Astrocyte (in vitro differentiated cells and primary cell): Measurements from ENCODE around the gene MAN1A1. TPM values are rescaled to one million over a fixed set of nuclear protein-coding genes. Genes with fewer than 3 reads are reported as not detected.

Source experiments
- DNase-seq: peaks from one replicate; pipeline ENCODE4 v3.0.0-alpha.2; 2010; ENCODE audit warnings: low read depth
- FAIRE-seq: peaks from 2 replicates; lab custom pipeline; 2011; peaks lifted over from hg19 to GRCh38; lab: Jason Lieb, UNC
- H2AFZ ChIP-seq: 2 replicates; pipeline ENCODE4 v1.6.0; 2012; ENCODE audit warnings: low read depth, low read length, inconsistent platforms
- H3K27ac ChIP-seq: 2 replicates; pipeline ENCODE4 v1.5.1; 2011; ENCODE audit warnings: low read depth, low read length, inconsistent platforms
- H3K27me3 ChIP-seq: 2 replicates; pipeline ENCODE4 v1.6.0; 2011; ENCODE audit warnings: low read length, inconsistent platforms; ENCODE audit not compliant: insufficient read depth
- H3K36me3 ChIP-seq: 2 replicates; pipeline ENCODE4 v1.5.1; 2011; ENCODE audit warnings: low read length, inconsistent platforms; ENCODE audit not compliant: insufficient read depth
- H3K4me1 ChIP-seq: 2 replicates; pipeline ENCODE4 v1.5.1; 2011; ENCODE audit warnings: low read length, inconsistent platforms; ENCODE audit not compliant: insufficient read depth
- H3K4me2 ChIP-seq: 2 replicates; pipeline ENCODE4 v1.6.0; 2012; ENCODE audit warnings: low read length, inconsistent platforms
- H3K4me3 ChIP-seq: 2 replicates; pipeline ENCODE4 v1.5.1; 2011; ENCODE audit warnings: low read depth, mild to moderate bottlenecking, low read length, inconsistent platforms; ENCODE audit not compliant: insufficient read depth
- H3K79me2 ChIP-seq: 2 replicates; pipeline ENCODE4 v1.6.0; 2012; ENCODE audit warnings: mild to moderate bottlenecking, low read length, inconsistent platforms; ENCODE audit not compliant: insufficient read depth
- H3K9ac ChIP-seq: 2 replicates; pipeline ENCODE4 v1.6.0; 2012; ENCODE audit warnings: mild to moderate bottlenecking, low read length, inconsistent platforms
- H3K9me3 ChIP-seq: 2 replicates; pipeline ENCODE4 v1.5.1; 2012; ENCODE audit warnings: low read depth, mild to moderate bottlenecking, low read length, inconsistent platforms; ENCODE audit not compliant: insufficient read depth
- H4K20me1 ChIP-seq: 2 replicates; pipeline ENCODE4 v1.6.0; 2012; ENCODE audit warnings: low read length, inconsistent platforms; ENCODE audit not compliant: insufficient read depth
- H3K27ac Mint-ChIP-seq: one replicate; pipeline ENCODE4 v1.8.0; 2021; ENCODE audit warnings: mild to moderate bottlenecking, mixed read lengths; ENCODE audit not compliant: unreplicated experiment
- H3K27me3 Mint-ChIP-seq: one replicate; pipeline ENCODE4 v1.8.0; 2021; ENCODE audit warnings: low read depth, mixed read lengths; ENCODE audit not compliant: unreplicated experiment
- H3K36me3 Mint-ChIP-seq: one replicate; pipeline ENCODE4 v1.8.0; 2021; ENCODE audit warnings: low read depth, mixed read lengths; ENCODE audit not compliant: unreplicated experiment
- H3K4me1 Mint-ChIP-seq: one replicate; pipeline ENCODE4 v1.8.0; 2021; ENCODE audit warnings: low read depth, mixed read lengths; ENCODE audit not compliant: unreplicated experiment
- H3K4me3 Mint-ChIP-seq: one replicate; pipeline ENCODE4 v1.8.0; 2021; ENCODE audit warnings: mild to moderate bottlenecking, moderate library complexity, mixed read lengths; ENCODE audit not compliant: unreplicated experiment
- H3K9me3 Mint-ChIP-seq: one replicate; pipeline ENCODE4 v1.8.0; 2021; ENCODE audit warnings: mild to moderate bottlenecking, mixed read lengths; ENCODE audit not compliant: unreplicated experiment
- CTCF ChIP-seq: IDR thresholded peaks from 2 replicates; pipeline ENCODE4 v1.5.1; 2011; ENCODE audit warnings: low read depth, mild to moderate bottlenecking, inconsistent platforms, low read length, moderate library complexity; ENCODE audit not compliant: insufficient read depth
- EZH2 ChIP-seq: IDR thresholded peaks from 2 replicates; pipeline ENCODE4 v1.6.1; 2012; ENCODE audit warnings: mild to moderate bottlenecking, low read length, inconsistent platforms; ENCODE audit not compliant: insufficient read depth
- total RNA-seq: library from RNA; stranded (reverse); gene quantifications from 2 replicates; pipeline ENCODE4 v1.2.1, GENCODE V29; 2021

MAN1A1 gene
- total RNA-seq, 1 donor from 2014 or later, result 11.7 TPM

GRCh38 chr6:119318730-119319129 is 30.8 kb downstream of the MAN1A1 start:
- peaks cover 3% of the 10 kb centered on the region for H4K20me1 ChIP-seq
- H3K27me3 ChIP-seq, result no peaks in the 10 kb centered on the region
- no peak overlapping the region for H3K27ac ChIP-seq
- FAIRE-seq, result no peak
- H3K9ac ChIP-seq, result no peak overlapping the region
- H3K9me3 Mint-ChIP-seq, result no peaks in the 10 kb centered on the region
- peaks cover 3% of the 10 kb centered on the region for H3K4me1 ChIP-seq
- TF ChIP-seq CTCF, result no peak
- no peak for TF ChIP-seq EZH2
- H3K4me1 Mint-ChIP-seq, result peaks cover 18% of the 10 kb centered on the region
- H3K27me3 Mint-ChIP-seq, result no peaks in the 10 kb centered on the region
- no peak overlapping the region for H3K4me3 ChIP-seq
- H3K9me3 ChIP-seq, result no peaks in the 10 kb centered on the region
- no peak overlapping the region for H3K27ac Mint-ChIP-seq
- H3K36me3 Mint-ChIP-seq, result no peaks in the 10 kb centered on the region
- H3K4me2 ChIP-seq, result no peak overlapping the region
- DNase-seq, result no peak
- H3K4me3 Mint-ChIP-seq, result no peak overlapping the region
- H3K36me3 ChIP-seq, result no peaks in the 10 kb centered on the region
- H2AFZ ChIP-seq, result no peak overlapping the region
- no peaks in the 10 kb centered on the region for H3K79me2 ChIP-seq

- Histone ChIP-seq H3K9me3 (no peaks in the 10 kb centered on the region), H3K4me3 (no peak overlapping the region), H3K9ac (no peak overlapping the region), H3K36me3 (no peaks in the 10 kb centered on the region), H3K4me2 (no peak overlapping the region), H3K27me3 (no peaks in the 10 kb centered on the region), H4K20me1 (peaks cover 3% of the 10 kb centered on the region), H3K79me2 (no peaks in the 10 kb centered on the region), H3K4me1 (no peaks in the 10 kb centered on the region), H3K27ac (no peak overlapping the region), H2AFZ (no peak overlapping the region)
- TF ChIP-seq CTCF, result no peak
- no peak for TF ChIP-seq EZH2
- no peak overlapping the region for H3K27ac Mint-ChIP-seq
- no peak overlapping the region for H3K4me3 Mint-ChIP-seq
- H3K27me3 Mint-ChIP-seq, result no peaks in the 10 kb centered on the region
- FAIRE-seq, result peak; percentile 9
- no peaks in the 10 kb centered on the region for H3K36me3 Mint-ChIP-seq
- H3K4me1 Mint-ChIP-seq, result peaks cover 13% of the 10 kb centered on the region
- no peaks in the 10 kb centered on the region for H3K9me3 Mint-ChIP-seq
- no peak for DNase-seq
These were observed 31.4 kb downstream of the MAN1A1 start for GRCh38 chr6:119318176-119318575.

- Mint-ChIP-seq H3K27ac (no peak overlapping the region), H3K4me3 (no peak overlapping the region), H3K9me3 (no peaks in the 10 kb centered on the region), H3K36me3 (no peaks in the 10 kb centered on the region), H3K4me1 (peaks cover 2% of the 10 kb centered on the region), H3K27me3 (no peaks in the 10 kb centered on the region)
- Histone ChIP-seq H2AFZ (no peak overlapping the region), H3K79me2 (no peaks in the 10 kb centered on the region), H3K9me3 (no peaks in the 10 kb centered on the region), H3K4me2 (no peak overlapping the region), H4K20me1 (no peaks in the 10 kb centered on the region), H3K4me1 (no peaks in the 10 kb centered on the region), H3K27ac (no peak overlapping the region), H3K4me3 (no peak overlapping the region), H3K27me3 (no peaks in the 10 kb centered on the region), H3K36me3 (no peaks in the 10 kb centered on the region), H3K9ac (no peak overlapping the region)
- DNase-seq (no peak), FAIRE-seq (peak; percentile 23)
- no peak for TF ChIP-seq EZH2
- TF ChIP-seq CTCF, result no peak
These were observed 32.6 kb downstream of the MAN1A1 start for GRCh38 chr6:119317007-119317406.
